ENCODE measurements around the gene SLC25A27.
A peak's percentile ranks its signal among the peaks of the same experiment; 100 is the strongest.

Gene SLC25A27

DNA sequence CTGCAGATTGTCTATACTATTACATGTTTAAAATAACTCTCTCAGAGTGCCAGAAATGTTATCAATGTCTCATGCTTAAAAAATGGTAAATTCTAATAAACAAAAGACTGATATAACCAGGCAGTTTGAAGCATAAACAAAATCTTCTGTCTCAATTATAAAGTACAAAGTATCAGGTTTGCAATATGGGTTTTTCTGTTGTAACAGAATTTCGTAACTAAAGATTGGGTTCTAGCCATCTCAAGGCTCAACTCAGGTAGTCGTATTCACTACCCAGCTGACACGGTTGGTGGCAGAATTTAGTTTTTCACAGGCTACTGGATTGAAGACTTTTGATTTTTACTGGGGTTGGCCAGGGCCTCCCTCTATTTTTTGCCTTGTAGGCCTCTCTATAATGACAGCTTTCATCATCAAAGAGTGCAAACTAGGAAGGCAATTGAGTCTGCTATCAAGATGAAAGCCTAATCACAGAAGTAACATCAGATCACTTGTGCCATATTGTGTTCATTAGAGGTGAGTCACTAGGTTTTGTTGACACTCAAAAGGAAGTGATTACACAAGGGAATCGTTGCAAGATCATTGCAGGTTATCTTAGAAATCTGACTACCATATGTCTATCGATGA, 3.8 kb upstream of the SLC25A27 start:
- DNase-seq (ENCODE audit: extremely low spot score, insufficient read length, low read depth) (no peak), FAIRE-seq (no peak)

DNA sequence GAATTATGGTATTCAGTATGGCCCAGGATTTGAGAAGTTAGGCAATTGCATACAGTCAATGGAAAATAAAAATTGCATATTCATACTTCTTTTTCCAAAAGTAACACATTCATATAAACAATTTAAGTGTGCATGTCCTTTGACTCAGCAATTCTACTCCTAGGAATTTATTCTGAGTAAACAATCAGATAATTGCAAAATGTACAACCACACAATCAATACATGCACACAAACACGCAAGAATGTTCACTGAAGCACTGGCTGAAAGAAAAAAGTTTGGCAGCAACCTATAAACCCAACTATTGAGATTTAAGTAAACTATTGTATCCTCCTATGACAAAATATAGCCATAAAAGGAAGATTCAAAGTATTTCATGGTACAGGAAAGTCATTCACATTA, 1.8 kb upstream of the SLC25A27 start:
- FAIRE-seq (no peak), DNase-seq (ENCODE audit: extremely low spot score, insufficient read length, low read depth) (no peak)

DNA sequence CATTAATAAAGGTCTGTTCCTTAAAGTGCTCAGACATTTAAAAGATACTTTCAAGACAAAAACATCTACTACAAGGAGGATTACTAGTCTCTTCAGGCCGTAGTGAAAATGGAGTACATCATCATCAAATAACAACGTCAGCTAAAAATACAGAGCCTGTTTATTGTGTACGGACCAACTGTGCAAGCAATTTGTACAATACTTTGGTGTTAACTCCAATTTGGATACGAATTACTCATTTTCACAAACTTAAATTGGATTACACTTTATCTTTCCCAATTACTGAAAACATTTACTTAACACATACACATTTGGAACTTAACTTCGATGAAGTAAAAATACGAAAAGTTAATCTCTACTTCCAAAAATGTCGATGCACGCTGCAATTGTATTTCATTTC, 959 bp upstream of the SLC25A27 start:
- DNase-seq (ENCODE audit: extremely low spot score, insufficient read length, low read depth) (no peak), FAIRE-seq (peak; percentile 41)

DNA sequence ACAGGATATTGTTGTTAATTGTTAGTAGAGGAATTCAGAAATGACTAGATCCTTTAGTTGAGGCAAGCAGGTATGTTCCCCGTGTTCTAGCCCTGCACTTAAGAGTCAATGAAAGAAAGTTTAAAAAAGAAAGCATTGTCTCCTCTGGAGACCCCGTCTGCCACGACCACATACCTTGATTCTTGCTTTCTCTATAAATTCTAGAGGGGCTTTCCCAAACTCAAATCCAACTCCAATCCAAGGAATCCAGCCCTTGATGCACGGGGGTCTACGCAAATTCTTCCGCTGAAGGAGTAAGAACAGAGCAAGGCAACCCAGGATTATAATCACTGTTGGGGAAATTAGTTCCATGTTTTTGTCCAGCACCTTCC, 558 bp upstream of the SLC25A27 start:
- FAIRE-seq (no peak), DNase-seq (ENCODE audit: extremely low spot score, insufficient read length, low read depth) (no peak)

DNA sequence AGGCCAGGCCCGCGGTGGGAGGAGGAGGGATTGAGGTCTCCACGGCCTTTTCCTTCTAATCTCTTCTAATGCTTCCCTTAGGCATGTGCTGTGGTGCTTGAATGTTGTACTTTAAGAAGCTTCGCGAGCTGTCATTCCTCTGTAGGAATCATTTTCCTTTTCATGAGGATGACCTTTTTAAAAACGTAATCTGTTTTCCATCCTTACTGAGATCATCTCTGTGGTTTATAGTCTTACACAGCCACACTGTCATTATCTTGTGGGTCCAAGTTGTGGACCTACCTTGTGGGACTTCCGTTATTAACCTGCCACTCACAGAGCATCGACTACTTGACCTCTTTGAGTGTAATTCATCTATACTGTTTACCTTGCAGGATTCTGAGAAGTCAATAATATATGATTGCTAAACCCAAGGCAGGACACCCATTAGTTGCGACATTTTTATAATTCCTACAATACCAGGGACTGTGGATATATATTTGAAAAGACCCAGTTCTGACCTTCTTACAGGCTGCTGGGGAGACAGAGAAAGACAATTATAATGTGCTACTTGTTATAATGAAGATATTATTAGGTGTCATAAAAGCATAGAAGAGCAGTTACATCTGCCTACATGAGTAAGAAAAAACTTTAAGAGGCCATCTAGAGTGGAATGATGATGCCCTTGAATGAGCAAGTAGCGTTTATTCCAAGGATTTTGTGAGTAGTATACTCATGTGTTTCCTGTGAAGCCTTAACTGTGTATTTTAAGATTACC, 842 bp downstream of the SLC25A27 start:
- DNase-seq (ENCODE audit: extremely low spot score, insufficient read length, low read depth) (no peak), FAIRE-seq (no peak)

DNA sequence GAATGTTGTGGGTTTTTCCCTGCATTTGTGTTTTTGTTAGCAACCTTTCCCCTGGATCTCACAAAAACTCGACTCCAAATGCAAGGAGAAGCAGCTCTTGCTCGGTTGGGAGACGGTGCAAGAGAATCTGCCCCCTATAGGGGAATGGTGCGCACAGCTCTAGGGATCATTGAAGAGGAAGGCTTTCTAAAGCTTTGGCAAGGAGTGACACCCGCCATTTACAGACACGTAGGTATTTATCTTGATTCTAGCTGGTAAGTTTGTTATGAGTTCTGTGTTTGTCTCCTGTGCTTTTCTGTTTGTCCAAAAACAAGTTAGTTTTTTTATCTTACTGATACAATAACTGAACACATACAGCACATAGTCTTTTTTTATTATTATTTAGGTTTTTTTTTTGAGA, 3.0 kb downstream of the SLC25A27 start:
- DNase-seq (ENCODE audit: extremely low spot score, insufficient read length, low read depth): no peak
- FAIRE-seq: no peak

DNA sequence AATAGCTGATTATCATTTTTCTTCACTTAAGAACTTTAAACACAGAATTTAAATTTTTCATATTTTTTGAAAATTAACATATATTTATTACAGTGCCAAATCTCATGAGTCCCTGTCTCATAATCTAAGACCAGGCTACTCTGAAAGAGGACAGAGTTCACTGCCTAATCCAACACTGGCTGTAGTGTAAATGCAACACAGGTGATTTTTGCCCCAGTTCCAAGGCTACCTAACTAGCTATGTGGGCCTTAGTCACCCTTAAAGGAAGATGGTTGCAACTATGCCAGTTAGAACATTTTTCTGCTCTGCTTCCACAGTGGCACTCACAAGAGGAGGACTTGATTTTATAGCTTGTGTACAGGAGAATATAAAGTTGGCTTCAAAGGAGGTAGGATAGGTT, 4.9 kb downstream of the SLC25A27 start:
- DNase-seq (ENCODE audit: extremely low spot score, insufficient read length, low read depth) (no peak), FAIRE-seq (no peak)

DNA sequence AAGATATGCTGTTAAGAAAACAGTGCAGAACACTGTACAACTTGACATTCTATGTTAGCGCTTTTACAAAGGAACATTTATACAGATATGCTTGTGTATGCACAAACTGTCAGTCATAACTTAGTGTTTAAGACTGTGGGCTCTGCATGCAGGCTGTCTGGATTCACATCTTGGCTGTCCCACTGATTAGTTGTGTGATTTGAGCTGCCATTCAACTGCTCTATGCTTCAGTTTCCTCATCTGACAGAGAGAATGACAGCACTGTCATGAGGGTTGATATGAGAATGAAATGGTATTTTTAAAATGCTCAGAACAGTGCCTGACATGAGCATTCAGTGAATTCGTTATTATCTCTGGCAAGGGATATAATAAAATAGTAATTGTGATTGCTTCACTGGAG, 8.7 kb downstream of the SLC25A27 start:
- DNase-seq (ENCODE audit: extremely low spot score, insufficient read length, low read depth): no peak
- no peak for FAIRE-seq

DNA sequence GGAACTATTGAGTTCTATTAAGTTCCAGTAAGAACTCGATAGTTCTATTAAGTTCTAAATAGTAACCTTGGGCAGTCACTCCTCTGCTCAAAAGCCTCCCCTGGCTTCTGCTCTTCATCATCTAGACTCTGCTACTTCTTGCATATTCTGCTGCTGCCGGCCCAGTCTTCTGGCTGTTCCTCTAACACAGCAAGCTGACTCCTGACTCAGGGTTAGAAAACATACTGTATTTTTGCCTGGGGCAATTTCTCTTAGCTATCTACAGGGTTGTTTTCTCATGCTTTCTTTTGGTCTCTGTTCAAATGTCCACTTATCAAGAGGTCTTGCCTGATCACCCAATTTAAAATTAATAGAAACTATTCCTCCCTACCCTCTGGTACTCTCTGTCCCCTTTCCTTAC, 14.6 kb downstream of the SLC25A27 start:
- FAIRE-seq: no peak

DNA sequence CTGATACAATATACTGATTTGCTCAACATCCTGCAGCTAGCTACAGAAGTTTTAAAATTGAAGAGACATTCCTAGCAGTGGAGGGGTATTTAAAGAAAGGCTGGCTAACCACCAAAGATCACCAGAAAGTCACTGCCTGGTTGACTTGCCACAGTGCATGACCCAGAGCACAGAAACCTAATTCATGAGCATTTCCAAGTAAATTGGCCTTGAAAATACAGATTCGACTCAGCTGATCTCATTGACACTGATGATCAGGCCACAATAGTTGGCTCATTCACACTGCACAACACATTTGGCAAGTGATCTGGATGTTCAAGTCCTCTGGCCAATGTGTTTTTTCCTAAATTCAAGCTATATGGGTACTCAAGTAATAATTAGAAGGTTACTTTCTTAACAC, 21.6 kb downstream of the SLC25A27 start:
- no peak for FAIRE-seq

More for the DNA sequence above, 14.6 kb downstream of the SLC25A27 start:
- no peak for DNase-seq (ENCODE audit: extremely low spot score, insufficient read length, low read depth)

DNA sequence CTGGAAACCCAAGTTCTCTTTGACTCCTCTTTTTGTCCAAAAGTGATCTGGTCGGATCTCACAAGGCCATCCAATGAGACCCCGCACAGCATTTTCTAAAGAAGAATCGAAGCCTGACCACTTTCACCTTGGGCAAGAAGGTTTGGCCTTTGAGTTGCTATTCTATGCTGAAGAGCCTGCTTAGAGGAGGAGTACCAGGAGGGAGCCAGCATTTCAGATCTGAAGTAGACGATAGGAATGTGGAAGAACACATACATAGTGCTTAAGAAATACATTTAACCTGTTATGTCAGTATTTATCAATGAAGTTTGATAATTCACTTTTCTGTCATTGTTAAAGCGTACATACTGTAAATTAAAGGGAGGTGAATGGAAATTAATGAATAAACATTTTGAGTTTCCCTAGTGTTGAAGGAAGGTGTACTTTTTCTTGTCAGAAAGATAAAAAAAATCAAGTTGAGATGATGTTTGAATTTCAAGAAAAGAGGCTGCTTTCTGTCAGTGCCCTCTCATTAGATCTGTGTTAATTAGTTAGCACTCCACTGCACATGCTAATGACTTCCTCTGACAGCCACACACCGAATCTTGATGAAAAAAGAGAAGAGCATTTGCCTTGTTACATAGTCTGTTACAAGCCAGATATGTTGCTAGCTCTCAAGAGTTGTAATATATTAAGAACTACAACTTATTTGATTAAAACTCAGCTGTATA, 24.0 kb downstream of the SLC25A27 start:
- no peak for FAIRE-seq
- DNase-seq (ENCODE audit: extremely low spot score, insufficient read length, low read depth): no peak

More for the DNA sequence above, 21.6 kb downstream of the SLC25A27 start:
- no peak for DNase-seq (ENCODE audit: extremely low spot score, insufficient read length, low read depth)

DNA sequence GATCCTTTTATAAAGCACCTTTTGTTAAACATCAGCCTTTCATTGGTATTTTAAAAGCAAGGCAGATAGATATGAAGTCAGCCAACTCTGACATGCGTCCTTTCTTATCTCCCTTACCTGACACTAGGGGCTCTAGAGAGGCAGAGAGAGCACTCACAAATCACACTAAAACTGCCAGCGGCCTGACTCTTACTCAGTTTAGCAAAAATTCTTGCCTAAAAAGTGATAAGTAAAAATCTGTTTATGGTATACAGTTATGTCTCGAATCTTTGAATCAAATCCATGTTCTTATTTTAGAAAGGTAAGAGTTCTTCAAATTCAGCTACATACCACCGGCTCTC, 24.5 kb downstream of the SLC25A27 start:
- FAIRE-seq: no peak
- DNase-seq (ENCODE audit: extremely low spot score, insufficient read length, low read depth): no peak

DNA sequence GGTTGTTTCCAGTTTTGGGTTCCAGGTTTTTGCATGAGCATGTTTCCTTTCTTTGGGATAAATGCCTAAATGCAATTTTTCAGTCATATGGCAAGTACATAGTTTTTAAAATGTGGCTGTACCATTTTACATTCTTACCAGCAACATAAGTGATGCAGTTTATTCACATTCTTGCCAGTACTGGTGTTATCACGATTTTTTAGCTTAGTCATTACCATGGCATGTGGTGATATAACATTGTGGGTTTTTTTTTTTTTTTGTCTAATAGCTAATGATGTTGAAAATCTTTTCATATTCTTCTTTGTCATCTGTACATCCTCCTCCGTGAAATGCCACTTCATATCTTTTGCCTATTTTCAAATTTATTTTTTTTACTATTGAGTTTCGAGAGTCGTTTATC, 32.0 kb downstream of the SLC25A27 start:
- FAIRE-seq (no peak), DNase-seq (ENCODE audit: extremely low spot score, insufficient read length, low read depth) (no peak)

DNA sequence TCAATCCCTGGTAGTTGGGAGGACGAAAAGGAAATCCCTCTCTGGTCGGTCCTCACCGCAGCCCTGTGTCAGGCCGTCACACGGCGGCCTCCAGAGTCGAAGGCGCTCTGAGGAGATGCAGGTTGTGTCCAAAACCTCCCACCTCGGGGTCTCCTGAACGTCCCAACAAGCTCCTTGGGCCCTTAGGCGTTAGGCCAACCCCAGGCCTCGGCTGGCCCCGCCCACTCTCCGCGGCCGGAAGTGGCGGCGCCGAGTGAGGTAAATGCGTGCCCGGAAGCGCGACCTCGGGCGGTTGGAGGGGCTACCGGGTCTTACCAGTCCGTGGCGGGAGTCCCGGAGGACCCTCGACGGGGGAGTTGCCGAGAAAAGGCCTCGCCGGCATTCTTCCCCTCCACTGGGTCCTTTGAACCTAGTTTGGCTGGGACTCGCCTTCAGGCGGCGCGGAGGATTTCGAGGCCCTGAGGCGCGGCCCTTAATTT, 34.9 kb downstream of the SLC25A27 start, which contains the start of gene TDRD6:
Gene TDRD6, plus strand, starts transcription at position 267 of the 479 bp plus-strand sequence. CDS start 244 bp downstream, outside the sequence.
- no peak for FAIRE-seq
- DNase-seq (ENCODE audit: extremely low spot score, insufficient read length, low read depth): no peak

DNA sequence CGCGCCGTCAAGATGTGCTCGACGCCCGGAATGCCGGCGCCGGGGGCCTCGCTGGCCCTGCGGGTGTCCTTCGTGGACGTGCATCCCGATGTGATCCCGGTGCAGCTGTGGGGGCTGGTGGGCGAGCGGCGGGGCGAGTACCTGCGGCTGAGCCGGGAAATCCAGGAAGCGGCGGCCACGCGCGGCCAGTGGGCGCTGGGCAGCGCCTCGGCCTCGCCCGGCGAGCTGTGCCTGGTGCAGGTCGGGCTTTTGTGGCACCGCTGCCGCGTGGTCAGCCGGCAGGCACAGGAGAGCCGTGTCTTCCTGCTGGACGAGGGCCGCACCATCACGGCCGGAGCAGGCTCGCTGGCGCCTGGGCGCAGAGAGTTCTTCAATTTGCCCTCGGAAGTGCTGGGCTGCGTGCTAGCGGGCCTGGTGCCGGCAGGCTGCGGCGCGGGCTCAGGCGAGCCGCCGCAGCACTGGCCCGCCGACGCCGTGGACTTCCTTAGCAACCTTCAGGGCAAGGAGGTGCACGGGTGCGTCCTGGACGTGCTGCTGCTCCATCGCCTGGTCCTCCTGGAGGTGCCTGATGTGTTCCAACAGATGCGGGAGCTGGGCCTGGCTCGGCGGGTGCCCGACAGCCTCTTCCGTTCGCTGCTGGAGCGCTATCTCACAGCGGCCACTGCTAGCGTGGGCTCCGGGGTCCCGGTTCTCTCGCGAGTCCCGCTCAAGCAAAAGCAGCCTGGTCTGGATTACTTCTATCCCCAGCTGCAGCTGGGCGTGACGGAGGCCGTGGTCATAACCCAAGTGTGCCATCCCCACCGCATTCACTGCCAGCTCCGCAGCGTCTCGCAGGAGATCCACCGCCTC, 35.6 kb downstream of the SLC25A27 start:
- FAIRE-seq: no peak
- no peak for DNase-seq (ENCODE audit: extremely low spot score, insufficient read length, low read depth)

DNA sequence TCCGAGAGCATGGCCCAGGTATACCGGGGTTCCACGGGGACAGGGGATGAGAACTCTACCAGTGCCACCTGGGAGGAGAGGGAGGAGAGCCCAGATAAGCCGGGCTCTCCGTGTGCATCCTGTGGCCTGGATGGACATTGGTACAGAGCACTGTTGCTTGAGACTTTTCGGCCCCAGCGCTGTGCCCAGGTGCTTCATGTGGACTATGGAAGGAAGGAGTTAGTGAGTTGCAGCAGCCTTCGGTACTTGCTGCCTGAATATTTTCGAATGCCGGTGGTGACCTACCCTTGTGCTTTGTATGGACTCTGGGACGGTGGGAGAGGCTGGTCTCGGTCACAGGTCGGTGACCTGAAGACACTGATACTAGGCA, 36.2 kb downstream of the SLC25A27 start:
- DNase-seq (ENCODE audit: extremely low spot score, insufficient read length, low read depth): no peak
- FAIRE-seq: no peak

DNA sequence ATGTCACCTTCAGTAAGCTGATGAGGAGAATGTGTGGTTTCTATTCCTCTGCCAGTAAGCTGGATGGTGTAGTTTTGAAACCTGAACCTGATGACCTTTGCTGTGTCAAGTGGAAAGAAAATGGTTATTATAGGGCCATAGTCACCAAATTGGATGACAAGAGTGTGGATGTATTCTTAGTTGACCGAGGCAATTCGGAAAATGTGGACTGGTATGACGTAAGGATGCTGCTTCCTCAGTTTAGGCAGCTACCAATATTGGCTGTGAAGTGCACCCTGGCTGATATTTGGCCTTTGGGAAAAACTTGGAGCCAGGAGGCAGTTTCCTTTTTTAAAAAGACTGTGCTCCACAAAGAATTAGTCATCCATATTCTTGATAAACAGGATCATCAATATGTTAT, 36.9 kb downstream of the SLC25A27 start:
- DNase-seq (ENCODE audit: extremely low spot score, insufficient read length, low read depth) (no peak), FAIRE-seq (no peak)

DNA sequence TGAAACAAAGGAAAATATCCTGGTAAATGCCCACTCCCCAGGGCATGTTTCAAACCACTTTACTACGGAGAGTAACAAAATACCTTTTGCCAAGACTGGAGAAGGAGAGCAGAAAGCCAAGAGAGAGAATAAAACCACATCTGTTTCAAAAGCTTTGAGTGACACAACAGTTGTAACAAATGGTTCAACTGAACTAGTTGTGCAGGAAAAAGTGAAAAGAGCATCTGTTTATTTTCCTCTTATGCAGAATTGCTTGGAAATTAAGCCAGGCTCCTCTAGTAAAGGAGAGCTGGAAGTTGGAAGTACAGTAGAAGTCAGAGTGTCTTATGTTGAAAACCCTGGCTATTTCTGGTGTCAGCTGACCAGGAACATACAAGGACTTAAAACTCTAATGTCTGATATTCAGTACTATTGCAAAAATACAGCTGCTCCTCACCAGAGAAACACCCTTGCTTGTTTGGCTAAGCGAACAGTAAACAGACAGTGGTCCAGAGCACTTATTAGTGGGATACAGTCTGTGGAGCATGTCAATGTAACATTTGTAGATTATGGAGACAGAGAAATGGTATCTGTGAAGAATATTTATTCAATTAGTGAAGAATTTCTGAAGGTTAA, 37.5 kb downstream of the SLC25A27 start:
- no peak for DNase-seq (ENCODE audit: extremely low spot score, insufficient read length, low read depth)
- no peak for FAIRE-seq

DNA sequence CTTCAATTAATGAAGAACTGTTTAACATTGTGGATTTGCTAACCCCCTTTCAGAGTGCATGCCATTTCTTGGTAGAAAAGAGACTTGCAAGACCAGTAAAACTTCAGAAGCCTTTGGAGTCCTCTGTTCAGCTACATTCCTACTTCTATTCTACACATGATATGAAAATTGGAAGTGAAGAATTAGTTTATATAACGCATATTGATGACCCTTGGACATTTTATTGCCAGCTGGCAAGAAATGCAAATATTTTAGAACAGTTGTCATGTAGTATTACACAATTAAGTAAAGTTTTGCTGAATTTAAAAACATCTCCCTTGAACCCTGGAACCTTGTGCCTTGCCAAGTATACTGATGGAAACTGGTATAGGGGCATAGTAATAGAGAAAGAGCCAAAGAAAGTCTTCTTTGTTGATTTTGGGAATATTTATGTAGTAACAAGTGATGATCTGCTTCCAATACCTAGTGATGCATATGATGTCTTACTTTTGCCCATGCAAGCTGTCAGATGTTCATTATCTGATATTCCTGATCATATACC, 38.2 kb downstream of the SLC25A27 start:
- DNase-seq (ENCODE audit: extremely low spot score, insufficient read length, low read depth) (no peak), FAIRE-seq (no peak)

DNA sequence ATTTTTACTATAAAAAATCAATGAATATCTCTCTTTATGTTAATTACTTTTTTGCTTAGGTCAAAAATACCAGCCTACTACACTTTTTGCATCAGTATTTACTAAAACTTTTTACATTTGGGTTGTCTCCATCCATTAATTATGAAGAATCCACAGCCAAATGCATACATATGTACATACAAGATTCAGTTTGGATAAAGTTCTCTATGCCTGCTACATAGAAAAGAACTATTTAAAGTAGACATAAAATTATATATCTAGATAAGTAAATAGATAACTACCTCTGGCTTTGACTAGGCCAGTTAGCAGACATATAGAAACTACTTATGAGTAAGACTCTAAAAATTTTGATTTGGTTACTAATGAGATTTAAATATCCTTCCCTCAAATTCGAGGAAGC, 47.2 kb downstream of the SLC25A27 start:
- no peak for DNase-seq (ENCODE audit: extremely low spot score, insufficient read length, low read depth)
- no peak for FAIRE-seq
